ENCODE results near the gene TOM1. TPM values are rescaled to one million over a fixed set of nuclear protein-coding genes. Genes with fewer than 3 reads are reported as not detected.

Gene TOM1
- total RNA-seq, 4 donors from 2014 or later = 64.7 to 114 (median 86.5) TPM

DNA sequence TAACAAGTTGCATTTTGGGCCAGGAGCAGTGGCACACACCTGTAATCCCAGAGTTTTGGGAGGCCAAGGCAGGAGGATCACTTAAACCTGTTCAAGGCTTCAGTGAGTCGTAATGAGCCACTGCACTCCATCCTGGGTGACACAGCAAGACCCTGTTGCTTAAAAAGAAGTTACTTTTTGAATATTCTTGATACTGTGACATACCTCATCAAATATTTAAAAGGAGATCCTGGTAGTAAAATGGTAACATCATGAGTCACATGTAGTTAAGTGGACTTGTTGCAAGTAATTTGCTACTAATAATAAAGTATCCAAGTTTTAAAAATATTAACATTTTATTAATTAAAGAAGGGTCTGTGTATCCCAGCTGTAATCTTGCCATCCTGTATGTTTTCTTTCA, 24.1 kb upstream of the TOM1 start:
- Histone ChIP-seq H3K27ac (no peak overlapping the region), H3K4me1 (no peaks in the 10 kb centered on the region), H3K4me3 (no peak overlapping the region), H3K36me3 (peaks cover 0 to 64% (median 0%) of the 10 kb centered on the region in 3 donors), H3K9me3 (no peaks in the 10 kb centered on the region), H3K27me3 (no peaks in the 10 kb centered on the region)
- TF ChIP-seq POLR2A (IDR thresholded peaks at IDR 0.05) = no peak
- no peak for TF ChIP-seq EP300 (IDR thresholded peaks at IDR 0.05)
- TF ChIP-seq, protein P1, sequence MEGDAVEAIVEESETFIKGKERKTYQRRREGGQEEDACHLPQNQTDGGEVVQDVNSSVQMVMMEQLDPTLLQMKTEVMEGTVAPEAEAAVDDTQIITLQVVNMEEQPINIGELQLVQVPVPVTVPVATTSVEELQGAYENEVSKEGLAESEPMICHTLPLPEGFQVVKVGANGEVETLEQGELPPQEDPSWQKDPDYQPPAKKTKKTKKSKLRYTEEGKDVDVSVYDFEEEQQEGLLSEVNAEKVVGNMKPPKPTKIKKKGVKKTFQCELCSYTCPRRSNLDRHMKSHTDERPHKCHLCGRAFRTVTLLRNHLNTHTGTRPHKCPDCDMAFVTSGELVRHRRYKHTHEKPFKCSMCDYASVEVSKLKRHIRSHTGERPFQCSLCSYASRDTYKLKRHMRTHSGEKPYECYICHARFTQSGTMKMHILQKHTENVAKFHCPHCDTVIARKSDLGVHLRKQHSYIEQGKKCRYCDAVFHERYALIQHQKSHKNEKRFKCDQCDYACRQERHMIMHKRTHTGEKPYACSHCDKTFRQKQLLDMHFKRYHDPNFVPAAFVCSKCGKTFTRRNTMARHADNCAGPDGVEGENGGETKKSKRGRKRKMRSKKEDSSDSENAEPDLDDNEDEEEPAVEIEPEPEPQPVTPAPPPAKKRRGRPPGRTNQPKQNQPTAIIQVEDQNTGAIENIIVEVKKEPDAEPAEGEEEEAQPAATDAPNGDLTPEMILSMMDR (IDR thresholded peaks at IDR 0.05) = no peak
- no peak for DNase-seq (ENCODE audit: low spot score in 2 of 2)
- WGBS, 2 donors = 91 to 100% methylated on average over 1 of the region's 1 CpG

DNA sequence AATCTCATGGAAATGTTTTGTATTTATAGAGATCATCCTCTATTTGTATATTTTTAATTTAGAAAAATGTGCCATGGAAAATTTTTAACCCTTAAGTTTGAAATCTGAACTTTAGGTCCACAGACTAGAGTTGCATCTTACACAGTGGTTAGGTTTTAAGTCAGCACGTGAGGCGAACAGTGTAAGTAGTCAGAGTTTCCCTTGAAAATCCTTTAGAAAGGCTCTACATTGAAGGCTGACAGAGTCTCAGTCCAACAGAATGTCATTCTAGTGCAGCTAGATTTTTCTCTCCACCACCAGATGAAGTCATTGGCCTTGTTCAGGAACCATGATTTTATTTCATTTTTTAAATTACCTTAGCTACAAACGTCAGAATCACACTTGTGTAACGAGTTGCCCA, 23.7 kb upstream of the TOM1 start:
- no peak for TF ChIP-seq POLR2A (IDR thresholded peaks at IDR 0.05)
- no peak for TF ChIP-seq EP300 (IDR thresholded peaks at IDR 0.05)
- TF ChIP-seq, protein P1 (IDR thresholded peaks at IDR 0.05) = no peak
- Histone ChIP-seq H3K27ac (no peak overlapping the region), H3K9me3 (no peaks in the 10 kb centered on the region), H3K27me3 (no peaks in the 10 kb centered on the region), H3K4me3 (no peak overlapping the region), H3K4me1 (no peaks in the 10 kb centered on the region), H3K36me3 (peaks cover 0 to 59% (median 0%) of the 10 kb centered on the region in 3 donors)
- WGBS, 2 donors = 78 to 83% methylated on average over 4 of the region's 4 CpGs
- no peak for DNase-seq (ENCODE audit: low spot score in 2 of 2)

DNA sequence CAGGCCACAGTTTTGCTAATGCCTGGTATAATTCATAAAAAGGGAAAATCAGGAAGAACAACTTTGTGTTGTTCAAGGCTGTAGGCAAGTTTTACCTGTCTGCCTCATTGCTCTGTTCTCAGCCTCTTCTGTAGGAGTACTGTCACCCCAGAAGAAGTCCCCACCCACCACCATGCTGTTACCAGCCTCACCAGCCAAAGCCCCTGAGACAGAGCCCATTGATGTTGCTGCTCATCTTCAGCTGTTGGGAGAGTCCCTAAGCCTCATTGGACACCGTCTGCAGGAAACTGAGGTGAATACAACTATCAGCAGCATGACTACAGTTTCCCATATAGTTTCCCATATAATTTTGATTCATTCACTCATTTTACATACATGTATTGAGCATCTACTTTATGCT, 11.6 kb upstream of the TOM1 start:
- H3K27me3 ChIP-seq = no peaks in the 10 kb centered on the region
- H3K4me1 ChIP-seq = no peaks in the 10 kb centered on the region
- no peaks in the 10 kb centered on the region for H3K9me3 ChIP-seq
- H3K4me3 ChIP-seq = no peak overlapping the region
- H3K36me3 ChIP-seq = peaks cover 4 to 86% (median 20%) of the 10 kb centered on the region in 3 donors
- DNase-seq (ENCODE audit: low spot score in 2 of 2) = no peak
- H3K27ac ChIP-seq = no peak overlapping the region
- TF ChIP-seq, protein P1 (IDR thresholded peaks at IDR 0.05) = no peak
- no peak for TF ChIP-seq POLR2A (IDR thresholded peaks at IDR 0.05)
- no peak for TF ChIP-seq EP300 (IDR thresholded peaks at IDR 0.05)
- 93 to 100% methylated on average over 1 of the region's 1 CpG for WGBS, 2 donors

DNA sequence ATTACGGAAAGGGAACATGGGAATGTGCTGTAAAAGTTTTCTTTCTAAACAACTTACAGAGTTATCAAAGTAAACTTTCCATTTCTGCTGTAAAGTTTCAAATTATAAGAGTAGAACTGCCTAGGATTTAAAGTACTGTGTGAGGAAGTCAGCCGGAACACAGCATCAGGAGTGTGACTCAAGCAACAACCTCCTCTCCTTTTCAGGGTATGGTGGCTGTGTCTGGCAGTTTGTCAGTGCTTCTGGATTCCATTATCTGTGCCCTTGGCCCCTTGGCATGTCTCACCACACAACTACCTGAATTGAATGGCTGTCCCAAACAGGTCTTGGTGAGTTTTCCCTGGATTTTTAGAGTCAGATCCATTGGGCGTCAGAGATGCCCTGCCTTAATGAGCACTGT, 6.9 kb upstream of the TOM1 start:
- no peak overlapping the region for H3K4me3 ChIP-seq
- no peak for DNase-seq (ENCODE audit: low spot score in 2 of 2)
- TF ChIP-seq EP300 (IDR thresholded peaks at IDR 0.05) = no peak
- no peak for TF ChIP-seq POLR2A (IDR thresholded peaks at IDR 0.05)
- TF ChIP-seq, protein P1 (IDR thresholded peaks at IDR 0.05) = no peak
- H3K36me3 ChIP-seq = peaks cover 2 to 73% (median 21%) of the 10 kb centered on the region in 3 donors
- no peak overlapping the region for H3K27ac ChIP-seq
- no peaks in the 10 kb centered on the region for H3K4me1 ChIP-seq
- H3K9me3 ChIP-seq = no peaks in the 10 kb centered on the region
- WGBS, 2 donors = 91 to 96% methylated on average over 3 of the region's 3 CpGs
- H3K27me3 ChIP-seq = no peaks in the 10 kb centered on the region

DNA sequence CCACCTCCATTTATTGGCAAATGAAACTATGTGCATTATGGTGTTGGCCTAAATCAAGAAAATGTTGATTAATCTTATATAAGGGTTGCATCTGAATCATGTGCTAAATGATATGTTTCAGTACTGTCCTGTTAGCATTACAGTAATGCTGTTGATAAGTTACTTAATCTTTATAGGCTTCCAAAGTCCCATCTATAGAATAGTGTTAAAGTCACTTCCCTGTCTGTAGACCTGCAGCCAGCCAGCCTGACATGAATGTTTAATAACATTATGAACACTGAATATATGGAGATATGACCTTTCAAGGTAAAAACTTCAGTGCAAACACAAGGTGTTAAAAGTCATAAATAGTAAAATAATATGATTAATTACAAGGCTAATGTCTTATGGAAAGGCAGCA, 3.6 kb upstream of the TOM1 start:
- Histone ChIP-seq H3K4me1 (peaks cover 0 to 14% (median 6%) of the 10 kb centered on the region in 4 donors), H3K4me3 (no peak overlapping the region), H3K27ac (no peak overlapping the region), H3K27me3 (no peaks in the 10 kb centered on the region), H3K36me3 (peaks cover 0 to 42% (median 11%) of the 10 kb centered on the region in 3 donors), H3K9me3 (no peaks in the 10 kb centered on the region)
- no peak for DNase-seq (ENCODE audit: low spot score in 2 of 2)
- TF ChIP-seq EP300 (IDR thresholded peaks at IDR 0.05) (no peak), POLR2A (IDR thresholded peaks at IDR 0.05) (no peak)
- TF ChIP-seq, protein P1 (IDR thresholded peaks at IDR 0.05) = no peak

Data from tibial nerve (tissue), 4 donors.